HepG2 (cell line): ENCODE measurements around the gene TEDC1. TPM values are rescaled to one million over a fixed set of nuclear protein-coding genes. Genes with fewer than 3 reads are reported as not detected.

Source experiments
- CEBPB ChIP-seq: IDR thresholded peaks from 2 replicates; pipeline ENCODE4 v1.6.1; 2011; ENCODE audit warnings: low read depth, low read length, improper control_type of control experiment, borderline replicate concordance
- GPN1 ChIP-seq: sonication (generic); formaldehyde crosslinking; IDR thresholded peaks from 2 replicates; pipeline ENCODE4 v1.5.1; 2020; ENCODE audit warnings: missing genetic modification reagents, borderline replicate concordance
- IKZF4 ChIP-seq: sonication (generic); formaldehyde crosslinking; IDR thresholded peaks from 2 replicates; pipeline ENCODE4 v1.5.1; 2020; ENCODE audit warnings: borderline replicate concordance, mild to moderate bottlenecking, low read depth, missing genetic modification reagents; ENCODE audit errors: not compliant biosample characterization
- MTF2 ChIP-seq: sonication (generic); formaldehyde crosslinking; IDR thresholded peaks from 2 replicates; pipeline ENCODE4 v1.5.0; 2020; ENCODE audit warnings: missing genetic modification reagents, borderline replicate concordance
- POLR2G ChIP-seq: fragments of 200-400 bp; formaldehyde crosslinking; IDR thresholded peaks from 2 replicates; pipeline ENCODE4 v1.6.1; 2018; ENCODE audit warnings: mild to moderate bottlenecking, low read depth, low read length, moderate library complexity
- RFX1 ChIP-seq: fragments of 450-650 bp; IDR thresholded peaks from 2 replicates; pipeline ENCODE4 v1.6.1; 2017
- SMAD3 ChIP-seq: sonication (generic); formaldehyde crosslinking; IDR thresholded peaks from 2 replicates; pipeline ENCODE4 v1.4.0; 2020; ENCODE audit warnings: missing genetic modification reagents
- SRSF9 ChIP-seq: fragments of 200-400 bp; formaldehyde crosslinking; IDR thresholded peaks from 2 replicates; pipeline ENCODE4 v1.6.1; 2018; ENCODE audit warnings: borderline replicate concordance, mild to moderate bottlenecking, low read depth, low read length; ENCODE audit not compliant: insufficient read depth, poor library complexity, severe bottlenecking
- ZMYM3 ChIP-seq: sonication (generic); formaldehyde crosslinking; IDR thresholded peaks from 2 replicates; pipeline ENCODE4 v1.5.1; 2020; ENCODE audit warnings: mild to moderate bottlenecking, missing genetic modification reagents
- ZNF124 ChIP-seq: sonication (generic); formaldehyde crosslinking; IDR thresholded peaks from 2 replicates; pipeline ENCODE4 v1.4.0; 2020; ENCODE audit warnings: missing genetic modification reagents
- ZNF589 ChIP-seq: sonication (generic); formaldehyde crosslinking; conservative IDR thresholded peaks from 2 replicates; pipeline ENCODE4 v1.8.0; 2022; ENCODE audit warnings: mild to moderate bottlenecking, moderate library complexity, missing genetic modification reagents
- ZNF670 ChIP-seq: sonication (generic); formaldehyde crosslinking; IDR thresholded peaks from 2 replicates; pipeline ENCODE4 v1.8.0; 2022; ENCODE audit warnings: mild to moderate bottlenecking, missing genetic modification reagents, borderline replicate concordance
- ZSCAN30 ChIP-seq: sonication (generic); formaldehyde crosslinking; IDR thresholded peaks from 2 replicates; pipeline ENCODE4 v1.5.0; 2020; ENCODE audit warnings: mild to moderate bottlenecking, missing genetic modification reagents
- polyA plus RNA-seq, 8 experiments: library from polyadenylated mRNA; depleted of rRNA in 3 of 8; stranded (reverse) in 7 of 8; unstranded in 1 of 8; fragments of >200 nt; fragmentation: Illumina TruSeq in 4 of 8; extraction: Trizol in 4 of 8; gene quantifications; 2 replicates each; pipeline versions ENCODE4 v1.2.1 to v1.2.3, GENCODE V29; 2011 to 2016; ENCODE audit warnings: low read depth in 4 of 8, missing spikeins in 1 of 8, mixed read lengths in 1 of 8; ENCODE audit not compliant: insufficient read depth in 1 of 8
- total RNA-seq, 5 experiments: library from RNA; depleted of rRNA; stranded (reverse); fragments of >200 nt; fragmentation: Illumina TruSeq; extraction: Trizol; gene quantifications; 2 replicates each; pipeline ENCODE4 v1.2.3, GENCODE V29; 2016; ENCODE audit warnings: low read depth in 1 of 5
- TF ChIP-seq, protein P1 (sequence below): IDR thresholded peaks from 2 replicates; pipeline ENCODE4 v1.6.1; 2012; ENCODE audit warnings: low read depth, low read length, improper control_type of control experiment
- TF ChIP-seq, protein P2 (sequence below): sonication (generic); formaldehyde crosslinking; IDR thresholded peaks from 2 replicates; pipeline ENCODE4 v1.8.1; 2023; ENCODE audit warnings: mild to moderate bottlenecking, missing genetic modification reagents
- TF ChIP-seq, protein P3 (sequence below): sonication (generic); formaldehyde crosslinking; IDR thresholded peaks from 2 replicates; pipeline ENCODE4 v1.8.1; 2023; ENCODE audit warnings: mild to moderate bottlenecking, moderate library complexity, missing genetic modification reagents
- TF ChIP-seq, protein P4 (sequence below): sonication (generic); formaldehyde crosslinking; IDR thresholded peaks from 2 replicates; pipeline ENCODE4 v1.5.0; 2020; ENCODE audit warnings: mild to moderate bottlenecking, missing genetic modification reagents

TEDC1 gene
- total and polyA plus RNA-seq, 2 of the 13 experiments (the other 11 are each of a cell fraction or from before 2014, with no cell fraction given) = 5.7 to 27.4 TPM

DNA sequence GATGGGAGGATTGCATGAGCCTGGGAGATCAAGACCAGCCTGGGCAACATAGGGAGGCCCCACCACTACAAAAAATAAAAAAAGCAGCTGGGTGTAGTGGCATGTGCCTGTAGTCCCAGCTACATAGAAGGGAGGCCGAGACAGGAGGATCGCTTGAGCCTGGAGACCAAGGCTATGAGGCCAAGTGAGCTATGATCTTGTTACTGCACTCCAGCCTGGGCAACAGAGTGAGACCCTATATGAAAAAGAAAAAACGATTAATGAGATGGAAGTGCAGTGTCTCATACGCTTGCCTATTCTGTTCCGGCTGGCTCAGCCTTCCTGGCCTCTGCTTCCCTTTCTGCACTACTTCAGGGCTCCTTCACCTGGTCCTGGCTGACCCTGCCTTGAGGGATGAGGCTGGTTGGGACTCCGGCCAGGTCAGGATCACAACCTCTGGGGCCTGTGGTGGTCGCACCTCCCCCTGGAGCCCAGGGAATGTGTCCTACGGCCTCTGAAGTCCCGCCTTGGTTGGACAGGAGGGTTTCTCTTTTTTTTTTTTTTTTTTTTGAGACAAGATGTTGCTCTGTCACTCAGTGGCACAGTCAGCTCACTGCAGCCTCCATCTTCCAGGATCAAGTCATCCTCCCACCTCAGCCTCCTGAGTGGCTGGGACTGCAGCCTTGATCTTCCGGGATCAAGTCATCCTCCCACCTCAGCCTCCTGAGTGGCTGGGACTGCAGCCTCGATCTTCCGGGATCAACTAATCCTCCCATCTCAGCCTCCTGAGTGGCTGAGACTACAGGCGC, 10.7 kb downstream of the TEDC1 start (continued):
- TF ChIP-seq, protein P1, sequence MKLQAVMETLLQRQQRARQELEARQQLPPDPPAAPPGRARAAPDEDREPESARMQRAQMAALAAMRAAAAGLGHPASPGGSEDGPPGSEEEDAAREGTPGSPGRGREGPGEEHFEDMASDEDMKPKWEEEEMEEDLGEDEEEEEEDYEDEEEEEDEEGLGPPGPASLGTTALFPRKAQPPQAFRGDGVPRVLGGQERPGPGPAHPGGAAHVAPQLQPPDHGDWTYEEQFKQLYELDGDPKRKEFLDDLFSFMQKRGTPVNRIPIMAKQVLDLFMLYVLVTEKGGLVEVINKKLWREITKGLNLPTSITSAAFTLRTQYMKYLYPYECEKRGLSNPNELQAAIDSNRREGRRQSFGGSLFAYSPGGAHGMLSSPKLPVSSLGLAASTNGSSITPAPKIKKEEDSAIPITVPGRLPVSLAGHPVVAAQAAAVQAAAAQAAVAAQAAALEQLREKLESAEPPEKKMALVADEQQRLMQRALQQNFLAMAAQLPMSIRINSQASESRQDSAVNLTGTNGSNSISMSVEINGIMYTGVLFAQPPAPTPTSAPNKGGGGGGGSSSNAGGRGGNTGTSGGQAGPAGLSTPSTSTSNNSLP = no peak
- TF ChIP-seq SRSF9 = no peak
- TF ChIP-seq MTF2 = no peak
- no peak for TF ChIP-seq CEBPB
- TF ChIP-seq ZSCAN30 = no peak
- no peak for TF ChIP-seq ZNF124 (CRISPR knock-in tag)
- TF ChIP-seq, protein P2, sequence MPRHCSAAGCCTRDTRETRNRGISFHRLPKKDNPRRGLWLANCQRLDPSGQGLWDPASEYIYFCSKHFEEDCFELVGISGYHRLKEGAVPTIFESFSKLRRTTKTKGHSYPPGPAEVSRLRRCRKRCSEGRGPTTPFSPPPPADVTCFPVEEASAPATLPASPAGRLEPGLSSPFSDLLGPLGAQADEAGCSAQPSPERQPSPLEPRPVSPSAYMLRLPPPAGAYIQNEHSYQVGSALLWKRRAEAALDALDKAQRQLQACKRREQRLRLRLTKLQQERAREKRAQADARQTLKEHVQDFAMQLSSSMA (CRISPR knock-in tag) = no peak
- TF ChIP-seq RFX1 = no peak
- TF ChIP-seq, protein P3, sequence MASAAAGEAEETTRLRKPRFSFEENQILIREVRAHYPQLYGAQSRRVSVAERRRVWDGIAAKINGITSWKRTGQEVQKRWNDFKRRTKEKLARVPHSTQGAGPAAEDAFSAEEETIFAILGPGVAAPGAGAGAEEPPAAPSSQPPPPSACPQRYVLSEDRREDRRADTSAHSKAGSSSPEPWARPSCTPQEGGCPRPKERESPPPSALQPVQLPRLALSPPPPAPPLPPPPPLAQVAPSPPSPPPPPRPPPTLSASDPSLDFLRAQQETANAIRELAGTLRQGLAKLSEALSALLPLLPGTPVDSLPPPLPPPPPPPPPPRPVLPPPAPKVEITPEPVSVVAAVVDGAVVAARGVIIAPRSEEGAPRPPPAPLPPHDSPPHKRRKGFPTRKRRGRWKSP (CRISPR knock-in tag) = no peak
- peak; percentile 15 for TF ChIP-seq IKZF4 (CRISPR knock-in tag)
- peak; percentile 65; the same call in 1 of the 2 replicates for TF ChIP-seq ZMYM3 (CRISPR knock-in tag)
- TF ChIP-seq, protein P4, sequence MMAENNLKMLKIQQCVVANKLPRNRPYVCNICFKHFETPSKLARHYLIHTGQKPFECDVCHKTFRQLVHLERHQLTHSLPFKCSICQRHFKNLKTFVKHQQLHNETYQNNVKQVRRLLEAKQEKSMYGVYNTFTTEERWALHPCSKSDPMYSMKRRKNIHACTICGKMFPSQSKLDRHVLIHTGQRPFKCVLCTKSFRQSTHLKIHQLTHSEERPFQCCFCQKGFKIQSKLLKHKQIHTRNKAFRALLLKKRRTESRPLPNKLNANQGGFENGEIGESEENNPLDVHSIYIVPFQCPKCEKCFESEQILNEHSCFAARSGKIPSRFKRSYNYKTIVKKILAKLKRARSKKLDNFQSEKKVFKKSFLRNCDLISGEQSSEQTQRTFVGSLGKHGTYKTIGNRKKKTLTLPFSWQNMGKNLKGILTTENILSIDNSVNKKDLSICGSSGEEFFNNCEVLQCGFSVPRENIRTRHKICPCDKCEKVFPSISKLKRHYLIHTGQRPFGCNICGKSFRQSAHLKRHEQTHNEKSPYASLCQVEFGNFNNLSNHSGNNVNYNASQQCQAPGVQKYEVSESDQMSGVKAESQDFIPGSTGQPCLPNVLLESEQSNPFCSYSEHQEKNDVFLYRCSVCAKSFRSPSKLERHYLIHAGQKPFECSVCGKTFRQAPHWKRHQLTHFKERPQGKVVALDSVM = peak; percentile 82
- TF ChIP-seq ZNF670 (CRISPR knock-in tag) = no peak
- no peak for TF ChIP-seq SMAD3 (CRISPR knock-in tag)
- TF ChIP-seq GPN1 (CRISPR knock-in tag) = no peak
- no peak for TF ChIP-seq ZNF589 (CRISPR knock-in tag)
- peak; percentile 16; the same call in 1 of the 2 replicates for TF ChIP-seq POLR2G
